GM21526 (cell line): ENCODE data around the gene CROCC2.

Experiments used
- ATAC-seq: cut with Tn5 transposase; IDR thresholded peaks from one replicate; pipeline ENCODE4 v1.9.1; 2021; ENCODE audit warnings: moderate library complexity; ENCODE audit not compliant: unreplicated experiment, low FRiP score

The CROCC2 gene

DNA sequence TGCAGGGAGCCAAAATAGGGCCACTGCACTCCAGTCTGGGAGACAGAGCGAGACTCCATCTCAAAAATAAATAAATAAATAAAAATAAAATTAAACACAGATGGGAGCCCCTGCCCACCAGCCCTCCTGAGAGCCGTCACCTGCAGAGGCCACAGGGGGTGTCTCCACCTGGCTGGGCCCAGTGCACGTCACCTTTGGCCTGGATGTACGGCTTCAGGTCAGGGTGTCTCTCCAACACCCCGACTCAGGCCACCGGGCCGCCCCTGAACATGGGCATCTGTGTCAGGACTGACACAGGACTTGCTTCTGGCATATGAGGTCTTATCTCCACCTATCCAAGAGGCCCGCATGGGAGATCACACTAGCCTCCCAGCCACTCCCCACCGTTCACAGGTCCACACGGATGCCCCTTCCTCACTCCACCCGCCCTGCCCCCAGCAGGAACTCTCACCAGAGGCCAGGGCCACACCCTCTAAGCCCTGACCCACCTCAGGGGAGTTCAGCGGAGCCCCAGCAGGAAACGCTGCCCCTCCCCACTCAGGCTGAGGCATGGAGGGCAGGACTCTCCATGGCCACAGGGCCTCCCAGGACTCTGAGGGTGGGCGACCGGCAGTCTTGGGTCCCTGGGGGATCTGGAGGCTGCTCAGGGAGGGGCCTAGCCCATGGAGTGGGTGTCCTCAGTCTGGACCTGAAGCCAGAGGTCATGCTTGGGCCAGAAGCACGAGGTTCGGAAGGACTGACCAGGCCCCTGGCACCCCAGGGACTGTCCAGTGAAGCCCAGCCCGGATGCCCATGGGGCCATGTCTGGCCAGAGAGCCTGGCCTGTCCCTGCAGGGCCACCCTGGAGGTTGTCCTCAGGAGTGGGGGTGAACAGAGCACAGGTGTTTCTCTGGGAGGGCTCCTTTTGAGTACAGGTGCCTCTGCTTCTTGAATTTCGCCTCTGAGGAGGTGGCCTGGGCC lies 1.6 kb upstream of the CROCC2 start:
- no peak for ATAC-seq

GRCh38 chr2:240905176-240905781 lies 857 bp upstream of the CROCC2 start:
- ATAC-seq, result no peak

- no peak for ATAC-seq
Observed at GRCh38 chr2:240906911-240907590, 915 bp downstream of the CROCC2 start.

DNA sequence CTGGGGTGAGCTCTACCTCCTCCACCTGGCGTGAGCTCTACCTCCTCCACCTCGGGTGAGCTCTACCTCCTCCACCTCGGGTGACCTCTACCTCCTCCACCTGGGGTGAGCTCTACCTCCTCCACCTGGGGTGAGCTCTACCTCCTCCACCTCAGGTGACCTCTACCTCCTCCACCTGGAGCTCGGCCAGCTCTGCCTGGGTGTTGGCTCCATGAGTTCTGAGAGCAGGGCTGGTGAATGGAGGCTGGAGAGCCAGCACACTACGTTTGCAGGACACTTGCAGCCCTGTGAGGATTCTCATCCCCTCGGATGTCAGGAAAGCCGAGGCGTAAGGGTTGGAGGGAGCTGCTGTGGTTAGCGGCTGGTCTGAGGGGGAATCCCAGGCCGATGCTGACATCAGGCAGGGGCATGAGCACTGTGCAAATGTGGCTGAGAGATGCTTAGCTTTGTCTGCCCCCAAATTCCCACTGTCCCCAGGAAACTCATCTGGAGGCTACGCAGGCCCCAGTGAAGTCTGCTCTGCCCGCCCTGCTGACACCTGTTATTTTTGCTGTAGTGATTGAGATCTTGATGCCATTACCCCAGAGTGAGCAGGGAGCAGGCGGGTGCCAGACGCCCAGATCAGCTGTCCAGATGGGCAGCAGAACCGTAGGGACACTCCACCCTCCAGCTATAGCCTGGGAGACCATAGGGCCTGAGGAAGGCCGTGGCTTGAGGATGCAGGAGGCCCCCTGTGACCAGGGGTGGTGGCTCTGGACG lies 3.3 kb downstream of the CROCC2 start:
- ATAC-seq, result no peak

DNA sequence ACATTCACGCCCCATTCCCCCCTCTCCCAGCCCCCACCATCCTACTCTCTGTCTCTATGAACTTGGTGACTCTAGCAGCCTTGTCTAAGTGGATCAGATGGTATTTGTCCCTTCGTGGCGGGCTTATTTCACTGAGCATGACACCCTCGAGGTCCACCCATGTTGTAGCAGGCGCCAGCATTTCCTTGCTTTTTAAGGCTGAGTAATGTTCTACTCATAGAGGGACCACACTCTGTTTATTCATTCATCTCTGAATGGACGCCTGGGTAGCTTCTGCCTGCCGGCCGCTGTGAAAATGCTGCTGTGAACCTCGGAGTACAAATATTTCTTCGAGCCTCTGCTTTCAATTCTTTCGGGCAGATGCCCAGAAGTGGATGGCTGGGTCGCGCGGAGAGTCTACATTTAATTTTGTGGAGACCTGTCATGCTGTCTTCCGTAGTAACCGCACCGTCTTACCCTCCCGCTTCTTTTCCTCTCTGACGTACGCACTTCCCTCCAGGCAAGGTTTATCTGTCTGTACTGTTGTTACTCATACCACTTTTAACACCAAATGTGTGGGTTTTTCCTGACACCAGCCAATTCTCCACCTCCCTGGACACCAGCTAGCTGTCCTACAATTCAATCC lies 5.6 kb downstream of the CROCC2 start:
- ATAC-seq, result no peak

- ATAC-seq, result no peak
Observed at GRCh38 chr2:240912878-240913809, 7.0 kb downstream of the CROCC2 start.

GRCh38 chr2:240913810-240914644 lies 7.9 kb downstream of the CROCC2 start:
- ATAC-seq, result no peak

DNA sequence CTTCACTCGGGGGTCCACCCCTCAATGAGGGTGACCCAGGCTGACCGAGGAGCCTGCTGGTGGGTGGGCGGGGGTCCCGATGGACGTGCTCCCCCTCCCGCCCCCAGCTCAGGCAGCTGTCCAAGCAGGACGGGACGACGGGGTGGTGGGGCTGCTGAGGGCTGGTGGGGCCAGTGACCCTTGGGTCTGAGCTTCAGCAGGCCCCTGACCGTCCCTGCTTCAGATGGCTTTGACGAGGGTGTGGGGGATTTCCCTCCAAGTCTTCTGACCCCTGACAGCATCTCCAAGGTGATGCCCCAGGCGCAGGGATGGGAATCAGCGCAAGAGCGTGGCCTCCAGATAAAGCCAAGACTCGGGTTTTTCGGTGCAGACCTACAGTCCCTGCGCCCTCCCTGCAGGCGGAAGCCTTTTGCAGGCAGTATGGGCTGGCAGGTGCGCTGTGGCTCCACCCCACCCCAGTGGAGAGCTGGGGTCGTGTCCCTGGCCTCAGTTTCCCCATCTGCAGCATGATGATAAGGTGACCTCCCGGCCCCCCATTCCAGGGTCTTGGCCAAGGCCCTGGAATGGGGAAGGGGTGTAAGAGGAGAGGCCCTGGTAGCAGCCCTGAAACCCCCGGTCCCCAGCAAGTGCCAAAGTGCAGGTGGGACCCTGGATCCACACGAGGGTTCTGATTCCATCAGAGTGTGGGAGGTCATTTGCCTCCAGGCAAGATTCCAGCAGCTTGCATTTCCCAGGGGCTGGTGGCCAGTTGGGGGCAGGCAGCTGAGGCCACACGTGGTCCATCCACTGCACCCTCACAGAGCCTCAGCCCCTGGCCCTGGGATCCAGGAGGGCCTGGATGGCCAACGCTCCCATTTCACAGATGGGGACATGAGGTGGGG lies 8.7 kb downstream of the CROCC2 start:
- ATAC-seq, result no peak

DNA sequence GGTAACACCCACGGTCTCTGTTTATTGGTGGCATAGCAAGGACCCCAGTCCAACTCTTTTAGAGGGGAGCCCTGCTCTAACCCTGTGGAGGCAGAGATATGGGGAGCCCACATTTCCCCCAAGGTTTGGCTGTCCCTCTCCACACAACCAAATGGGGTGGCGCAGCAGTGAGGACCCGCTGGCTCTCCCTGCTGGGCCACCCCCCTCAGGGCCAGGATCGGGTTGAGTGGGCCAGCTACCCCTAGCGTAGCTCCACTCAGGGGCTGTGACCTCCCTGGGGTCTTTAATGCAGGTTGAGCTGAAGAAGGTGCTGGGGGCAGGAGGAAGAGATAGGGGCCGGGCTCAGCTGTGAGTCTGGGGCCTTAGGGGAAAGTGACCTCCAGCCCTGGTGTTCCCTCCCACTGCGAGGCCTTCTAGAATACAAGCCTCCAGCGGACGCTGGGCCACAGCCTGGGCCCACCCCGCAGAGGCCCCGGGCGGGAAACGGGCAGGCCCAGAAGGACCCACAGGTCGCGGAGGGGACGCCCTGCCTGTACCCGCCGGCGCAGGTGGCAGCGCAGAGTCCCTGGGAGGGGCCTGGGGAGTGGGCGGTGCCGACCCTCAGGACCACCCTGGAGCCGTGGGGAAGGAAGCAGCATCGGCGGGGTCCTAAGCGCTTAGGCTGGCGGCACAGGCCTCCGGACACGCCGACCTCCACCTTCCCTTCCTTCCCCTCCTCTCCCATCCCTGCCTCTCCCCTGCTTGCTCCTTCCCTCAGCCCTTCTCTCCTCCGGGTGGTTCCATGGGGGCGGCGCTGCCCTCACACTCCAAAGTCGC lies 9.6 kb downstream of the CROCC2 start:
- ATAC-seq, result no peak

GRCh38 chr2:240916571-240917008 lies 10.5 kb downstream of the CROCC2 start:
- ATAC-seq, result no peak

DNA sequence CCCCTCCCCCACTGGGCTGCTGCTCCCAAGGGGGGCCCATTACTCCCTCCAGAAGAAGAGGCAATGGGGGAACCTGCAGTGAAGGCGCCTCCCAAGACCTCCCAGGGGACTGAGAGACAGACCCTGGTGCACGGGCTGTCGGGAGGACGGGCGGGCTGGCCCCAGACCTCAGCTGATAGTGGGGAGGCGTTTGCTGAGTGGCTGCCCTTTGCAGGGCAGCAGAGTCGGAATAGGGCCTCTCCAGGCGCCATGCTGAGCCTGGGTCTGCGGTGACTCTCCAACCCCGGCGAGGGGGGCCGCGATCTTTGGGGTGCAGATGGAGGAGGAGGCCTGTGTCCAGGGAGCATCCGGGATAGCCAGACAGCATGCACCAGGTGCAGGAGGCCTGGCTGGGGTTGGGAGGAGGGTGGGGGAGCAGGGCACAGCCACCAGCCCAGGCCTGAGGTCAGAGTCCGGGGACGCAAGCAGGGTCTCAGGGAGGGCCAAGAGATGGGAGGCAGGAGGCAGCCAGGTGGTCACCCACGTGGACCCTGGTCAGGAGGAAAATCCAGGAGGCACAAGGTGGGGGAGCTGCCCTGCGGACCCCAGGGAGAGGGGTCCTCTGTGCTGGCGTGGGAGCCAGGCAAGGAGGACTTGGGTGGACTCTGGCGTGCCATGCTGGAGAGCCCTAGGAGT lies 11.0 kb downstream of the CROCC2 start:
- ATAC-seq, result no peak

DNA sequence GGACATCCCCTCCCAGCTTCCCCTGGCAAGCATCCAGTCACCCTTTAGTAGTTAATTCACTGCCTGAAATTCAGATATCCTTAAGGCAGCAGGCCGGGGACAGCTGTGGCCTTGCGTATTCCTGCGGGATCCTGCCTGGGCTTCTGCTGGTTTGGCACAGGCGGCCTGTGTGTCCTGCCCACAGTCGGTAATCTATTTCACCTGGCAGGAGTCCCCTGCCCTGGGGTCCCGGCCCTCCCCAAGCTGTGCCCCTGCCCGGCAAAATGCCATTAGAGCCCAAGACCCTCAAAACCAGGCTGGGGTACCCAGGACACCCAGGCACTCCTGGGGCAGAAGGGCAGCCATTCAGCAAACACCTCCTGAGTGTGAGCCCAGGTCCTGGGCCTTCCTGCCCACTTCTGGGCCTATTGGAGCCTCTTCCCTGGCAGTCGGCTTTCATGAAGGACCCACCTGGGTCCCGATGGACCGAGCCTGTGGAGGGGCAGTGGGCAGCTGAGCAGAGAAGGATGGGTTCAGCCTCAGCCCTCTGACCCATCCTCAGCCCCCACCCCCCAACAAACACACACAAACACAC lies 11.6 kb downstream of the CROCC2 start:
- ATAC-seq, result no peak

- ATAC-seq, result no peak
Observed at GRCh38 chr2:240918258-240919091, 12.3 kb downstream of the CROCC2 start.

- ATAC-seq, result no peak
Observed at GRCh38 chr2:240919161-240919781, 13.1 kb downstream of the CROCC2 start.
